IMR-90 (cell line): ENCODE results near the gene C20orf144. TPM values are rescaled to one million over a fixed set of nuclear protein-coding genes. Genes with fewer than 3 reads are reported as not detected.

Source experiments
- ATAC-seq: fragments of 200-7000 bp; cut with Tn5 transposase; 2 replicates; pipeline ENCODE4 v1.9.1; 2020; ENCODE audit warnings: low read depth, mild to moderate bottlenecking, moderate library complexity
- BruUV-seq: library from RNA; stranded (reverse); fragments of 400-500 nt; replicated peaks from 2 replicates; lab custom pipeline; 2021; lab: Mats Ljungman, UMichigan
- CTCF ChIA-PET: fragments of 300-600 bp; formaldehyde crosslinking; extraction: SDS; loops from one replicate; lab custom pipeline; 2021; ENCODE audit warnings: antibody characterized with exemption; lab: Yijun Ruan, JAX
- POLR2A ChIA-PET: fragments of 300-600 bp; sonication (Branson Sonifier 250); formaldehyde crosslinking; loops from one replicate; lab custom pipeline; 2022; ENCODE audit warnings: antibody characterized with exemption; ENCODE audit not compliant: unreplicated experiment; lab: Charles Lee
- DNase-seq: peaks from one replicate; pipeline ENCODE4 v3.0.0; 2013
- H2AFZ ChIP-seq: replicated peaks from 2 replicates; pipeline ENCODE3; 2013; ENCODE audit warnings: low read length, mild to moderate bottlenecking; ENCODE audit not compliant: poor library complexity
- H2AK5ac ChIP-seq: 2 replicates; pipeline ENCODE4 v1.6.1; 2013; ENCODE audit warnings: low read depth, low read length, inconsistent platforms
- H2AK9ac ChIP-seq: replicated peaks from 2 replicates; pipeline ENCODE3; 2013; ENCODE audit warnings: mild to moderate bottlenecking, low read depth, low read length, moderate library complexity; ENCODE audit not compliant: poor library complexity
- H2BK120ac ChIP-seq: 2 replicates; pipeline ENCODE4 v1.6.1; 2013; ENCODE audit warnings: low read depth, low read length, inconsistent platforms
- H2BK15ac ChIP-seq: 3 replicates; pipeline ENCODE4 v1.6.1; 2013; ENCODE audit warnings: low read depth, low read length, inconsistent platforms
- H2BK20ac ChIP-seq: 2 replicates; pipeline ENCODE4 v1.6.1; 2013; ENCODE audit warnings: low read depth, mild to moderate bottlenecking, inconsistent platforms, low read length, moderate library complexity
- H2BK5ac ChIP-seq: 2 replicates; pipeline ENCODE4 v1.6.1; 2013; ENCODE audit warnings: mild to moderate bottlenecking, low read depth, low read length, inconsistent platforms; ENCODE audit not compliant: poor library complexity, severe bottlenecking
- H3K14ac ChIP-seq: replicated peaks from 2 replicates; pipeline ENCODE4 v1.6.1; 2013; ENCODE audit warnings: low read depth, low read length, inconsistent platforms
- H3K18ac ChIP-seq: 2 replicates; pipeline ENCODE4 v1.6.1; 2013; ENCODE audit warnings: low read depth, low read length, control low read depth
- H3K23ac ChIP-seq: 2 replicates; pipeline ENCODE4 v1.6.1; 2013; ENCODE audit warnings: low read depth, low read length, inconsistent platforms
- H3K27ac ChIP-seq: 2 replicates; pipeline ENCODE4 v1.5.1; 2013; ENCODE audit warnings: mild to moderate bottlenecking, control low read depth, low read length; ENCODE audit not compliant: insufficient read depth
- H3K27me3 ChIP-seq: 2 replicates; pipeline ENCODE4 v1.6.1; 2013; ENCODE audit warnings: low read length; ENCODE audit not compliant: control insufficient read depth, insufficient read depth
- H3K36me3 ChIP-seq: 2 replicates; pipeline ENCODE4 v1.6.1; 2013; ENCODE audit warnings: low read length, mixed read lengths; ENCODE audit not compliant: control insufficient read depth, insufficient read depth
- H3K4ac ChIP-seq: 2 replicates; pipeline ENCODE4 v1.6.1; 2013; ENCODE audit warnings: low read depth, low read length, inconsistent platforms
- H3K4me1 ChIP-seq: 2 replicates; pipeline ENCODE4 v1.6.1; 2013; ENCODE audit warnings: low read length, mixed read lengths; ENCODE audit not compliant: control insufficient read depth, insufficient read depth
- H3K4me2 ChIP-seq: 2 replicates; pipeline ENCODE4 v1.6.1; 2013; ENCODE audit warnings: low read depth, mild to moderate bottlenecking, control low read depth, low read length, moderate library complexity
- H3K4me3 ChIP-seq: 2 replicates; pipeline ENCODE4 v1.5.1; 2013; ENCODE audit warnings: low read depth, mild to moderate bottlenecking, control low read depth, low read length, moderate library complexity; ENCODE audit not compliant: insufficient read depth
- H3K56ac ChIP-seq: 2 replicates; pipeline ENCODE4 v1.6.1; 2013; ENCODE audit warnings: low read length, inconsistent platforms; ENCODE audit not compliant: insufficient read depth; ENCODE audit errors: extremely low read depth
- H3K79me1 ChIP-seq, 2 experiments: 2 replicates each; pipeline ENCODE4 v1.6.1; 2013; ENCODE audit warnings: low read length in 2 of 2, inconsistent platforms in 1 of 2, low read depth in 1 of 2
- H3K9ac ChIP-seq: 2 replicates; pipeline ENCODE4 v1.6.1; 2013; ENCODE audit warnings: low read depth, low read length, control low read depth
- H3K9me1 ChIP-seq: 2 replicates; pipeline ENCODE4 v1.6.1; 2013; ENCODE audit warnings: low read length, inconsistent platforms; ENCODE audit not compliant: insufficient read depth
- H3K9me3 ChIP-seq: 2 replicates; pipeline ENCODE4 v1.6.1; 2013; ENCODE audit warnings: low read length; ENCODE audit not compliant: control insufficient read depth, insufficient read depth
- H4K20me1 ChIP-seq: 2 replicates; pipeline ENCODE4 v1.6.1; 2013; ENCODE audit warnings: low read length, inconsistent platforms; ENCODE audit not compliant: insufficient read depth
- H4K5ac ChIP-seq: 2 replicates; pipeline ENCODE4 v1.6.1; 2013; ENCODE audit warnings: mild to moderate bottlenecking, low read depth, low read length, control low read depth
- H4K8ac ChIP-seq, 2 experiments: 2 replicates each; pipeline ENCODE4 v1.6.1; 2013; ENCODE audit warnings: low read depth in 2 of 2, low read length in 2 of 2, control low read depth in 1 of 2, inconsistent platforms in 1 of 2
- H4K91ac ChIP-seq: 2 replicates; pipeline ENCODE4 v1.6.1; 2013; ENCODE audit warnings: low read depth, low read length, inconsistent platforms; ENCODE audit not compliant: insufficient read depth
- CHD1 ChIP-seq: IDR thresholded peaks from 2 replicates; pipeline ENCODE4 v1.6.1; 2012; ENCODE audit warnings: low read depth, low read length, improper control_type of control experiment
- POLR2A ChIP-seq: IDR thresholded peaks from 2 replicates; pipeline ENCODE4 v1.6.1; 2012; ENCODE audit warnings: mild to moderate bottlenecking, low read depth, low read length
- RAD21 ChIP-seq: IDR thresholded peaks from 2 replicates; pipeline ENCODE4 v1.6.1; 2012; ENCODE audit warnings: low read length, improper control_type of control experiment
- SMC3 ChIP-seq: fragments of 150-350 bp; IDR thresholded peaks from 2 replicates; pipeline ENCODE4 v1.6.1; 2016; ENCODE audit warnings: low read depth, mild to moderate bottlenecking, antibody characterized with exemption, low read length, moderate library complexity
- WGBS, 2 experiments: methylation state at CpG; one replicate each; pipeline versions ENCODE4 v1.1.5 to v1.1.7; 2013; ENCODE audit warnings: missing lambda C conversion rate in 2 of 2; ENCODE audit not compliant: insufficient read length in 1 of 2; ENCODE audit errors: extremely low coverage in 2 of 2; 5-methylcytosine and 5-hydroxymethylcytosine counted together
- dilution Hi-C: fragments of 300-500 bp; cut with HindIII; formaldehyde crosslinking; loops from one replicate; pipeline ENCODE4 v1.14.3; 2018; ENCODE audit warnings: low sequenced_read_pairs; ENCODE audit not compliant: unreplicated experiment
- in situ Hi-C: fragments of 300-500 bp; cut with MboI; formaldehyde crosslinking; loops from 3 replicates; pipeline ENCODE4 v1.14.3; 2019; ENCODE audit warnings: low sequenced_read_pairs, inconsistent platforms, mixed read lengths
- intact Hi-C: fragments of 100-400 bp; cut with micrococcal nuclease; formaldehyde crosslinking; loops from 2 replicates; pipeline ENCODE4 v1.10.0; 2022
- polyA plus RNA-seq, 3 experiments: library from polyadenylated mRNA; depleted of rRNA; stranded (reverse); fragments of >200 nt; gene quantifications; 2 replicates each; pipeline ENCODE4 v1.2.3, GENCODE V29; 2012; ENCODE audit warnings: low replicate concordance in 1 of 3
- total RNA-seq: library from RNA; depleted of rRNA; stranded (reverse); fragments of >200 nt; gene quantifications from 2 replicates; pipeline ENCODE4 v1.2.3, GENCODE V29; 2012
- TF ChIP-seq, protein P1 (sequence below): fragments of 150-350 bp; IDR thresholded peaks from 2 replicates; pipeline ENCODE4 v1.6.1; 2017; ENCODE audit warnings: mild to moderate bottlenecking, antibody characterized with exemption, low read length, low read depth
- TF ChIP-seq, protein P2 (sequence below): fragments of 150-350 bp; IDR thresholded peaks from 2 replicates; pipeline ENCODE4 v1.6.1; 2016; ENCODE audit warnings: low read depth, mild to moderate bottlenecking, low read length, moderate library complexity, borderline replicate concordance

Gene C20orf144
- total and polyA plus RNA-seq, 2 of the 4 experiments (the other 2 are of a cell fraction): under 0.01 to 0.19 TPM

DNA sequence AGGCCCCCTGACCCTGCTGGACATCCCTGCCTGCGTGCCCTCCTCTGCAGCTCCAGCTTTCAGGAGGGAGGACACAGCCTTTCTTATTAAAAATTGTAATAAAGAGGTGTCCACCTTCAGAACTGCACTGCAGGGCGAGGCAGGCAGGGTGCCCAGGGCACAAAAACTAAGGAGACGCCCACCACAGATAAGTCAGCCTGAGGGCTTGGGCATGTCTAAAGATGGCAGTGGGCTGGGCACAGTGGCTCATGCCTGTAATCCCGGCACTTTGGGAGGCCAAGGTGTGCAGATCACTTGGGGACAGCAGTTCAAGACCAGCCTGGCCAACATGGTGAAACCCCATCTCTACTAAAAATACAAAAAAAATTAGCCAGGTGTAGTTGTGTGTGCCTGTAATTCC is 7.0 kb upstream of the C20orf144 start:
- intact Hi-C loops: no loop called here
- Histone ChIP-seq H3K14ac (no peak overlapping the region), H2BK120ac (no peak overlapping the region), H3K18ac (no peak overlapping the region), H2AK9ac (no peak overlapping the region), H2BK5ac (no peak overlapping the region), H4K8ac (no peak overlapping the region), H3K56ac (no peak overlapping the region), H3K27ac (no peak overlapping the region), H3K9me1 (no peaks in the 10 kb centered on the region), H3K9ac (no peak overlapping the region), H3K23ac (no peak overlapping the region), H2BK20ac (no peak overlapping the region), H2AFZ (no peak overlapping the region), H4K20me1 (no peaks in the 10 kb centered on the region), H3K9me3 (no peaks in the 10 kb centered on the region), H2AK5ac (no peak overlapping the region), H4K91ac (no peak overlapping the region), H3K27me3 (no peaks in the 10 kb centered on the region), H4K5ac (no peak overlapping the region), H3K4me3 (no peak overlapping the region), H3K4me1 (no peaks in the 10 kb centered on the region; the same call in 1 of the 2 replicates), H3K36me3 (peaks cover 19% of the 10 kb centered on the region; the same call in 1 of the 2 replicates), H3K79me1 (no peaks in the 10 kb centered on the region), H3K4me2 (no peak overlapping the region), H3K4ac (no peak overlapping the region), H2BK15ac (no peak overlapping the region)
- WGBS, 2 experiments: 80% methylated on average over 1 of the region's 4 CpGs; no CpG with 5 or more reads in 1 of the 2 experiments
- TF ChIP-seq, protein P1, sequence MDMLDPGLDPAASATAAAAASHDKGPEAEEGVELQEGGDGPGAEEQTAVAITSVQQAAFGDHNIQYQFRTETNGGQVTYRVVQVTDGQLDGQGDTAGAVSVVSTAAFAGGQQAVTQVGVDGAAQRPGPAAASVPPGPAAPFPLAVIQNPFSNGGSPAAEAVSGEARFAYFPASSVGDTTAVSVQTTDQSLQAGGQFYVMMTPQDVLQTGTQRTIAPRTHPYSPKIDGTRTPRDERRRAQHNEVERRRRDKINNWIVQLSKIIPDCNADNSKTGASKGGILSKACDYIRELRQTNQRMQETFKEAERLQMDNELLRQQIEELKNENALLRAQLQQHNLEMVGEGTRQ: no peak
- TF ChIP-seq, protein P2, sequence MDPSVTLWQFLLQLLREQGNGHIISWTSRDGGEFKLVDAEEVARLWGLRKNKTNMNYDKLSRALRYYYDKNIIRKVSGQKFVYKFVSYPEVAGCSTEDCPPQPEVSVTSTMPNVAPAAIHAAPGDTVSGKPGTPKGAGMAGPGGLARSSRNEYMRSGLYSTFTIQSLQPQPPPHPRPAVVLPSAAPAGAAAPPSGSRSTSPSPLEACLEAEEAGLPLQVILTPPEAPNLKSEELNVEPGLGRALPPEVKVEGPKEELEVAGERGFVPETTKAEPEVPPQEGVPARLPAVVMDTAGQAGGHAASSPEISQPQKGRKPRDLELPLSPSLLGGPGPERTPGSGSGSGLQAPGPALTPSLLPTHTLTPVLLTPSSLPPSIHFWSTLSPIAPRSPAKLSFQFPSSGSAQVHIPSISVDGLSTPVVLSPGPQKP: no peak
- no peak for TF ChIP-seq POLR2A
- no peak for TF ChIP-seq RAD21
- TF ChIP-seq CHD1: no peak
- no peak for TF ChIP-seq SMC3
- ATAC-seq (no peak), DNase-seq (no peak)
- ChIA-PET POLR2A (no interaction called here), CTCF (no interaction called here)
- in situ Hi-C loops: no loop called here
- dilution Hi-C loops: no loop called here
- BruUV-seq: no TSS peak
